HG02610 (cell line): ENCODE data around the gene WDR54.
"Not testable (repeated sequence)": the region's sequence is repeated elsewhere in the genome, so short reads cannot be mapped to it uniquely, and the experiment has no call there.

Source experiments
- ATAC-seq: cut with Tn5 transposase; IDR thresholded peaks from one replicate; pipeline ENCODE4 v1.9.1; 2021; ENCODE audit warnings: mild to moderate bottlenecking, moderate library complexity; ENCODE audit not compliant: unreplicated experiment

Gene WDR54

GRCh38 chr2:74427551-74427950 is 6.0 kb downstream of the WDR54 start:
- no peak for ATAC-seq

- no peak for ATAC-seq
These were observed 7.1 kb downstream of the WDR54 start for GRCh38 chr2:74428675-74429074.

- no peak for ATAC-seq
These were observed 8.2 kb downstream of the WDR54 start for GRCh38 chr2:74429487-74430451.

DNA sequence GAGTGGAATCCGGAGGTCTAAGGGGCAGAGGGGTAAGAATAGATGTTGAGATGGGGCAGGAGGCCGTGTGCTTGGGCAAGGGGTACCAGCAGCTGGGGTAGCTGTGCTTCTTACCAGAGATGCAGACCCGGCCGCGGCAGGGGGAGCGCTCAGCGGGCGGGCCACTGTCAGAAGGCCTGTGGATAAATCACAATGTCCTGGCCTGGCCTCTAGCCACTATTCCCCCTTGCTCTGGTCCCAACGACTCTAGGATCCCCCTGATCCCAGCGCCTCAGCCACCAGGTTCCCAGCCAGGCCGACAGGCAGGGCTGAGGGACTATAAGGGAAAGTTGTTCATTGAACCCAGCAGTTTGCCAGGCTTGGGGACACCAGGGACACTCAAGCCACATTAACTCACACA is 9.0 kb downstream of the WDR54 start:
- no peak for ATAC-seq

DNA sequence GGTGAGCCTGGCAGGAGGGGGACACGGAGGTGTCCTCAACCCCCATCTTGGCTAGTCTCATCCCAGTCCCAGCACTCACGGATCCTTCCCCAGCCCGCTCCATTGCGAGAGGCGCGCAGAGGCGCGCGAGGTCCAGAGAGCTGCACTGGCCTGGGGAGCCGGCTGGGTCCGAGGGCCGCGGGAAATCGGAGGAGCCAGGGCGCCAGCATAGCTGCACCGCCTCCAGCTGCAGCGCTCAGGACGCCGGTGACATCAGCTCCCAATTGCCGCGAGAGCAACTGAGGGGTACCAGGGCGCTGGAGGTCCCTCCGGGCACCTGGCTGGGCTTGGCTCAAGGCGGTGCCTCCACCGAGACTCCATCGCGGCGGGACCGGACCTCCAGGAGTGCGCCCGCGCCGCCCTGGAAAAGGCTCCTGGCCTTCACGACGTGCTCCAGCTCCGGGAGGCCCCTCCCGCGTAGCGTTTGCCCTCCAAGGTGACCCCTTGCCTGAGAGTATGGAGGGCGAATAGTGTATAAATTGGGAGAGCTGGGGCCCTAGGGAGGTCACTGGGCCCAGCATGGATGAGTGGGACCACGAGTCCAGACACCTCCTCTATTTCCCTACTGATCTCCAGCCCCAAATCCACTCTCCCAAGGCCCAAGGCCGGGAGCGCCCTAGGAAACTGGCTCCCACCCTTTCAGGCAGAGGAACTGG is 14.7 kb downstream of the WDR54 start:
- ATAC-seq: no peak

DNA sequence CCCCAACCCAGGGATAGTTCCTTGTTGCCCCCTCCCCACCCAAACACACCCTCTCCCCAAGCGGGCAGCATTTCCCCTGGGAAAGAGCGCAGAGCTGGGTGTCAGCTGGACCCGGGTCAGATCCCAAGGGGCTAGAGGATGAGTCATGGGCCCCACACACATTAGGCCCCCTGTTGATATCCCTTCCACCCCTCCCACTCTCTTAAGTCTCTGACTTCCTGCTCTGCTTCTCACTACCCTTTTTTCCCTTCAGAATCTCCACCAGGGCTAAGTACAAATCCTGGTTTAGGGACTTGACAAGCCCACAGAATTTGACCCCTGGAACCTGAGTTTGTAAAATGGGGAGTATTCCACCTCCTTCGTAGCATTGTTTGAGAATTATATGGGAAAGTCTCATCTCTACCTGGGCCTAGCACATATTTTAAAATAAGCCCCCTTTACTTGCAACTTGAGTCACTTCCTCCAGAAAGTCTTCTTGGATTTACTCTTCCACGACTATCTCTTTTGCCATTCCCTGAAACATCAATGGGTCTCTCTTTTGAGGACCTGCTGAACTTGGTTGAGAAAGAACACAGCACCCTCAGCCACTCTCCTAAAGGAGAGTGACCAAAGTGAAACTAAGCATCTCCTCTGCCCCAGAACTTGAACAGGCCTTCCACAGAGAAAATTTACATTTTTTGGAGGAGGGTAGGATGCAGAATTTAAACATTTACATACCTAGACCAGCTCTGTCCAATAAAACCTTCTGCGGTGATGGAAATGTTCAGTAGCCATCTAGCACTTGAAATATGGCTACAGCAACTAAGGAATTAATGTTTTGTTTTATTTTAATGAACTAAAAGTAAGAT is 15.5 kb downstream of the WDR54 start:
- ATAC-seq: no peak

GRCh38 chr2:74438248-74438647 is 16.7 kb downstream of the WDR54 start:
- ATAC-seq: no peak

GRCh38 chr2:74439373-74439772 is 17.8 kb downstream of the WDR54 start:
- ATAC-seq: no peak

DNA sequence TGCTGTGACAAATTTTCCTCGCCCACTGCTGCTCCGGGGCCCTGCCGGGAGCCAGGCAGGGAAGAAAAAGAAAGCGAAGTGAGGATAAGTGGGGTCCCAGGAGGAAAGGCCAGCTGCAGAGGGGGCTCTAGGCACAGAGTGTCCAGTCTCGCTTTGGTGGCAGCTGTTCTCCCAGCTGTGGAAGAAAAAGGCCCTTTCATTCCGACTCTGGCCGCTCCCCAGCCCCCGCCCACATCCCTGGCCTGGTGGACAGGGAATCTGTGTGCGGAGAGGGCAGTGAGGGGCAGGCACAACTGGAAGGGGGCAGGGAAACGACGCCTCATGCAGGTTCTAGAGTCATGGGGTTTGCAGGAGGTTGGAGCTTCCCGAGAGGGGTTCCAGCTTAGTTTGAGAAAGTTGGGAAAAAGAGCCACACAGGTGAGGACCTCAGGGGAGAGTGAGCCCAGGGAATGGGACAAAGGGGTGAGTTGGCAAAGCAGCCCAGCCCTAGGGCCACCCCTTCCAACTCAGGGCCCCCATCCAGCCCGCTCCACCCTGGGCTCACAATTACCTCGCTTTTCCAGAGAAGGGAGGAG is 18.4 kb downstream of the WDR54 start:
- no peak for ATAC-seq

DNA sequence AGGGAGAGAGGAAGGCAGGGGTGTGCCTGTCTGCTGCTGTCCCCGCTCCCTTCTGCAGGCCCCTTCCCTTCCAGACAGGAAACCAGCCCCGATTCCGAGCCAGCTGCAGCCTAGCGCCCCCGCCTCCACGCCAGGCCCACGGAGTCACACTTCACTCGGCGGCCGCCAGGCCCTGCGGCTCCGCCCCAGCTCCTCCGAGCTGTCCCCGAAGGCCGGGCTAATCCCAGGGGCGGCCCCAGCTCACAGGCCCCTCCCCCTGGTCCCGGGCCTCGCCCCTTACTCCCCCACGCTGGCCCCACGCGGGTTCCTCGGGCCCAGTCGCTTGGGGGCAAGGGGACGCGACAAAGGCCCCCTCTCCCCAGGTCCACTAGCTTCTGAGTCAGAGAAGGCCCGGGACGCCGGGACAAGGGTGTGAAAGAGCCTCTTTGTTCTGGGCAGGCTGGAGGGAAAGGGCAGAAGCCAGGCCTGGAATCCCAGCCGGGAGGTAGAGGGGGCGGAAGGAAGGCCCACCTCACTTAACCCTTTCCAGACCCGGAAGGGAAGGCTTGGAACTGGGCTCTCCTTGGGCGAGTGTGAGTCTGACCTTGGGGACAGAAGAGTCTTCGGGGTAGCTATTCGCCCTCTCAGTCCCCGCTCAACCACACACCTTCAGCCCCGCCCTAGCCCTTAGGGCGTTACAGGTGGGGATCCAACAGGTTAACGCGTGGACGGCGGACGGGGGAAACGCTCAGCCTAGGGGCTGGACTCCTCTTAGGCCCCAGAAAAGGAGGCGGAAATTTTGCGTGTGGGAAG is 19.0 kb downstream of the WDR54 start:
- ATAC-seq: peak; percentile 91

GRCh38 chr2:74441170-74441689 is 19.7 kb downstream of the WDR54 start:
- no peak for ATAC-seq

- peak; percentile 27 for ATAC-seq
These were observed 20.4 kb downstream of the WDR54 start, which contains the start of gene RTKN for GRCh38 chr2:74441690-74442482. TSS of gene RTKN (minus strand) at chr2:74441937. CDS start at chr2:74441816, 121 bp downstream.

DNA sequence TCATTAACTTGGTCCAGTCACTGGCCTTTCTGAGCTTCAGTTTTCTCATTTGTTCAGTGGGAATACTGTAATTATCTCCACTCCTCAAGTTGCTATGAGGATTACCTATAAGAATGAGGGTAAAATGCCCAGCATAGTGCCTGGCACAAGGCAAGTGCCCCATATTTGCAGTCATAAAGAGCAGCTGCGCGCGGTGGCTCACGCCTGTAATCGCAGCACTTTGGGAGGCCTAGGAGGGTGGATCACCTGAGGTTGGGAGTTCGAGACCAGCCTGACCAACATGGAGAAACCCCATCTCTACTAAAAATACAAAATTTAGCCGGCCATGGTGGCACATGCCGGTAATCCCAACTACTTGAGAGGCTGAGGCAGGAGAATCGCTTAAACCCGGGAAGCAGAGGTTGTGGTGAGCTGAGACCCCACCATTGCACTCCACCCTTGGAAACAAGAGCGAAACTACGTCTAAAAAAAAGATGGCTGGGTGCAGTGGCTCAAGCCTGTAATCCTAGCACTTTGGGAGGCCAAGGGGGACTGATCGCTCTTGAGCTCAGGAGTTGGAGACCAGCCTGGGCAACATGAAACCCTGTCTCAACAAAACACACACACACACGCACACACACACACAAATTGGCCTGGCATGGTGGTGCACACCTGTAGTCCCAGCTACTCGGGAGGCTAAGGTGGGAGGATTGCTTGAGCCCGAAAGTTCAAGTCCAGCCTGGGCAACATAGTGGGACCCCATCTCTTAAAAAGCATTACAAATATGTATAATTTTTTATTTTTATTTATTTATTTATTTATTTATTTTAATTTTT is 21.2 kb downstream of the WDR54 start:
- not testable (repeated sequence) for ATAC-seq

GRCh38 chr2:74444498-74445318 is 23.2 kb downstream of the WDR54 start:
- no peak for ATAC-seq

DNA sequence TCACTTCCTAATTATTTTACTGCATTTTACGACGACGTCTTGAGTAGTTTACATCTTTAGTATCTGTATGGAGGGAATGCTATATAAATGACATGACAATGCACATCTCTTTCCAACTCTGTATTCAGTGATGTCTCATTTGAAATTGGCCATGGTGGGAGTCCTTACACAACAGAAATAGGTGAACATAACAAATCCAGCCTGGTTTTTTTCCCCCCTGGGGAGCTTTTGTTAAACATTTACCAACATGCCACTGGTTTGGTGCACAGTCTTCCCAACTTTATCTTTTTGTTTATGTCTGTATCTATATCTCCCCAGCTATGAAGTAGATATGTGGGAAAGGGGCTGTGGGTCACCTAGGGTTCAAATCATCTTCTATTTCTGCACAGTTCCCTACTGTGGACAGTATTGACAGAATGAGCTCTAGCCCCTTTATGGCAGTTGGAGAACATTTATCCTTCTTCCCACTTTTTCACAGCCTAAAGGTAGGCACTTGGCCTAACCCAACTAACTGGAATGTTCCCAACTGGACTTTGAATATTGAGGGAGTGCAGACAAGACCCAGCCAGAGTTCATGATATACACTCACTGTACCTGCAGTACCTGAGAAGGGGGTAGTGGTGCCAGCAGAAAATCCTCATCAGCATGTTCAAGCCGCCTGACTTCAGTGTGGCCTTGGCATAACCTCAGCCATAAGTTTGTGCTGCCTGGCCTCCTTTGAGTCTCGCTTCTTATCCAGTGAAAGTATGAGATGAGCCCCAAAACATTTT is 25.9 kb downstream of the WDR54 start:
- ATAC-seq: no peak

DNA sequence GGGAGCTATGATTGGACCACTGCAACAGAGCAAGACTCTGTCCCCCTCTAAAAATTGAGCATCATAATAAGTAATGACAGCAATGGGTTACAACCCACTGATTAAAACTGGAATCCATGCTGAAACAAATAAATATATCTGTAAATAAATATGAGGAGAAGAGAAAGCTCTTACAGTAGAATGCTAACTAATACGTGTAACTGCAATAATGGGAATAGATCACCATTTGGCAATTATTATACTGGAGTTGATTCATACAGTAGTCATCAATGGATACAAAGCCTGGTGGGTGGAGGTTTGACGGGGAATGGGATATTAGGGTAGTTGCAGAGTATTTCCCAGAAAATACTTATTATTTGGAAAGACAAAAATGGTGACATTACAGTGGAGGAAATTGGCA is 27.2 kb downstream of the WDR54 start:
- ATAC-seq: no peak
